ENCODE results near the gene MYO15B.

DNA sequence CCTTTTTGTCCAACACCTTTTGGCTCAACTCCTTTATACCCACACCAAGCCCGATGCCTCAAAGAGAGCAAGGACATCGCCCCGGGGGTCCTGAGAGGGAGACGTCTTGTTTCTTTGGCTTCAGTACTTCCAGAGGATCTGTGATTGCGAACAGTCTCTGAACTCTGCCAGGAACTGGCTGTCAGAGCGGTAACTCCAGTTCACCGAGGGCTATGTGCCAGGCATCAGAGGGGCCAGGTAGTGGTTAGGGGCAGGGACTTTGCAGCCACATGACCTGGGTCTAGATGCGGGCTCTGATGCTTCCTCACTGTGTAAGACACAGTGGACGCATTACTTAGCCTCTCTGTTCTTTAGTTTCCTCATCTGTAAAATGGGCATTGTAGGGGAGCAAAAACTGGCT, 40.5 kb upstream of the MYO15B start:
- TF ChIP-seq, protein P1, sequence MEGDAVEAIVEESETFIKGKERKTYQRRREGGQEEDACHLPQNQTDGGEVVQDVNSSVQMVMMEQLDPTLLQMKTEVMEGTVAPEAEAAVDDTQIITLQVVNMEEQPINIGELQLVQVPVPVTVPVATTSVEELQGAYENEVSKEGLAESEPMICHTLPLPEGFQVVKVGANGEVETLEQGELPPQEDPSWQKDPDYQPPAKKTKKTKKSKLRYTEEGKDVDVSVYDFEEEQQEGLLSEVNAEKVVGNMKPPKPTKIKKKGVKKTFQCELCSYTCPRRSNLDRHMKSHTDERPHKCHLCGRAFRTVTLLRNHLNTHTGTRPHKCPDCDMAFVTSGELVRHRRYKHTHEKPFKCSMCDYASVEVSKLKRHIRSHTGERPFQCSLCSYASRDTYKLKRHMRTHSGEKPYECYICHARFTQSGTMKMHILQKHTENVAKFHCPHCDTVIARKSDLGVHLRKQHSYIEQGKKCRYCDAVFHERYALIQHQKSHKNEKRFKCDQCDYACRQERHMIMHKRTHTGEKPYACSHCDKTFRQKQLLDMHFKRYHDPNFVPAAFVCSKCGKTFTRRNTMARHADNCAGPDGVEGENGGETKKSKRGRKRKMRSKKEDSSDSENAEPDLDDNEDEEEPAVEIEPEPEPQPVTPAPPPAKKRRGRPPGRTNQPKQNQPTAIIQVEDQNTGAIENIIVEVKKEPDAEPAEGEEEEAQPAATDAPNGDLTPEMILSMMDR (IDR thresholded peaks at IDR 0.05; ENCODE audit: insufficient read depth, low read length) = no peak
- no peak for TF ChIP-seq REST (IDR thresholded peaks at IDR 0.05; ENCODE audit: insufficient replicate concordance, low read depth)
